Left renal pelvis (tissue), 4 donors: Measurements from ENCODE around the gene TNN. TPM values are rescaled to one million over a fixed set of nuclear protein-coding genes. Genes with fewer than 3 reads are reported as not detected.
"Not testable (repeated sequence)": the region's sequence is repeated elsewhere in the genome, so short reads cannot be mapped to it uniquely, and the experiment has no call there.

Experiments
- DNase-seq, 4 donors: peaks; one replicate each; pipeline ENCODE4 v3.0.0-alpha.2; 2013; ENCODE audit warnings: low read depth in 4 of 4, low spot score in 3 of 4
- polyA plus RNA-seq, 4 donors: library from polyadenylated mRNA; unstranded; fragments of 120-200 nt; gene quantifications; one replicate each; pipeline ENCODE4 v1.2.1, GENCODE V29; 2013; ENCODE audit not compliant: insufficient read length in 4 of 4

The TNN gene
- polyA plus RNA-seq, 4 donors: 2.3 to 3.5 (median 2.4) TPM

DNA sequence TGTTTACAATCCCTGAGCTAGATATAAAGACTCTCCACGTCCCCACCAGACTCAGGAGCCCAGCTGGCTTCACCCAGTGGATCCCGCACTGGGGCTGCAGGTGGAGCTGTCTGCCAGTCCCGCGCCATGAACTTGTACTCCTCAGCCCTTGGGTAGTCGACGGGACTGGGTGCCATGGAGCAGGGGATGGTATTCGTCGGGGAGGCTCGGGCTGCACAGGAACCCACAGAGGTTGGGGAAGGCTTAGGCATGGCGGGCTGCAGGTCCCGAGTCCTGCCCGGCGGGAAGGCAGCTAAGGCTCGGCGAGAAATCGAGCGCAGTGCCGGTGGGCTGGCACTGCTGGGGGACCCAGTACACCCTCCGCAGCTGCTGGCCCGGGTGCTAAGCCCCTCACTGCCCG lies 34.5 kb downstream of the TNN start:
- not testable (repeated sequence) for DNase-seq

DNA sequence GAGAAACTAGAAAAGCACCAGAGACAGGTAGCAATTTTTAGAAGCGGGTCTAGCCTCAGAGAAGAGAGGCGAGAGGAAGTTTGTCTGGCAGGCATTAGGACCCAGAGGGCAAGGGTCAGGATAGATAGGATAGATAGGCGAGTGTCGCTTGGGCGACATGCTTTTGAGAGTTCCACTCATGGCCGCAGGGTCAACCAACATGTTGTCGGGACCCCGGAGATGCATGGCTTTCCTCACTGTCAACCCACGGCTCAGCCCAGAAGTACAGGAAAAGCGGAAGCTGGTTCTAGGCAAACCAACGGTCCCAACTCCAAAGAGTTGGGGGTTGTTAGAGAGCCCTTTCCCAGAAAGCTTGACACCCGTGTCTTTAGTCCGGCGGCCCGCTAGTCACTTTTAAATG lies 38.9 kb downstream of the TNN start:
- DNase-seq: not testable (repeated sequence)

DNA sequence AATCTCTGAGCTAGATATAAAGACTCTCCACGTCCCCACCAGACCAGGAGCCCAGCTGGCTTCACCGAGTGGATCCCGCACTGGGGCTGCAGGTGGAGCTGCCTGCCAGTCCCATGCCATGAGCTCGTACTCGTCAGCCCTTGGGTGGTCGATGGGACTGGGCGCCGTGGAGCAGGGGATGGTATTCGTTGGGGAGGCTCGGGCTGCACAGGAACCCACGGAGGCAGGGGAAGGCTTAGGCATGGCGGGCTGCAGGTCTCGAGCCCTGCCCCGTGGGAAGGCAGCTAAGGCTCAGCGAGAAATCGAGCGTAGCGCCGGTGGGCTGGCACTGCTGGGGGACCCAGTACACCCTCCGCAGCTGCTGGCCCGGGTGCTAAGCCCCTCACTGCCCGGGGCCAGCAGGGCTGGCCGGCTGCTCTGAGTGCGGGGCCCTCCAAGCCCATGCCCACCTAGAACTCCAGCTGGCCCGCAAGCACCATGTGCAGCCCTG lies 40.7 kb downstream of the TNN start:
- not testable (repeated sequence) for DNase-seq

DNA sequence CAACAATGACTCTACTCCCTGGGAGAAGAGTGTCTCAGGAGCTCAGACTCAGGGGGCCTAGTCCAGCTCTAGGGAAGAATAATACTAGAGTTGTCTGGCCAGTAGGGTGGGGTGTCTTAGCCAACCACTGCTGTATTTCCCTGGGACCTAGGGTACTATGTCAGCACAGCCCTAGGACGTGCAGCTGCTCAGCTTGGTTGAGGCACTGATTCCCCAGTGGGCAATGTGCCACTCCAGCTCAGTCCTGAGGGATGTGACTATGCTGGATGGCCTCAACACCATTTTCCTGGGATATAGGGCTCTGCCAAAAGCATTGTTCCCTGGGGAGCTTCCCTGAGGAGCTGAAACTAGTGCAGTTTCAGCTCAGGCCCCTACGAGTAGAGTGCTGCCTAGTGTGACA lies 47.4 kb downstream of the TNN start:
- no peak for DNase-seq

DNA sequence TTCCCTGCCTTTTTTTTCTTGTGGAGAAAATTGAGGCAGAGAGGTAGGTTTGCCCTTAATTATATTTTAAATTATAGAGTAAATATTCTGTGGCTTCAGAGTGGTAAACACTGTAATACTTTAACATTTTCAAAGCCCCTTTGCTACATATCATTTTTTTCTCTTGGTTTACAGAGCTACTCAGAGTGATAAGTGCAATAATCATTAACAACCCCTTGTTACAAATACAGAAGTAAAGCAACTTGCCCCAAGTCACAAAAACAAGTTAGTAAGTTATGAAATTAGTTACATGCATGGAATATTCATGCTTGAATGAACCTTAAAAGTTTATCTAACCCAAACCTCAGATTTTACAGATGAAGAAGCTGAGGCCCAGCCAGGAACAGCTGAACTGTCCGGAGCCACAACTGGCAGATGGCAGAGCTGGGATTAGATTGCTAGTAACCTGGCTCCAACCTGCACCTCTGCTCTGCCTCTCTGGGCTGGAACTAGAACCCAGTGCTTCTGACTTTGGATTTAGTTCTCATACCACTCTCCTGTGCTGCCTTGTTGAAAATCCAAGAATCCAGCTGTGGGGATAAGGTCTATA lies 48.7 kb downstream of the TNN start:
- no peak for DNase-seq

DNA sequence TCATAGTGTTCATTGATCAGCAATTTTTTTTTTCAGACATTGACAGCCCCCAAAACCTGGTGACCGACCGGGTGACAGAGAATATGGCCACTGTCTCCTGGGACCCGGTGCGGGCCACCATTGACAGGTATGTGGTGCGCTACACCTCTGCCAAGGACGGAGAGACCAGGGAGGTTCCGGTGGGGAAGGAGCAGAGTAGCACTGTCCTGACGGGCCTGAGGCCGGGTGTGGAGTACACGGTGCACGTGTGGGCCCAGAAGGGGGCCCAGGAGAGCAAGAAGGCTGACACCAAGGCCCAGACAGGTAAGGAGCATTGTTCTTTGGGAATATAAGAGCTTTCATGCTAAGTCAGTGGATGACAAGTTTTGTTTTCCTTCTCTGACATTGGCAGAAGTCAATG lies 49.3 kb downstream of the TNN start:
- no peak for DNase-seq

DNA sequence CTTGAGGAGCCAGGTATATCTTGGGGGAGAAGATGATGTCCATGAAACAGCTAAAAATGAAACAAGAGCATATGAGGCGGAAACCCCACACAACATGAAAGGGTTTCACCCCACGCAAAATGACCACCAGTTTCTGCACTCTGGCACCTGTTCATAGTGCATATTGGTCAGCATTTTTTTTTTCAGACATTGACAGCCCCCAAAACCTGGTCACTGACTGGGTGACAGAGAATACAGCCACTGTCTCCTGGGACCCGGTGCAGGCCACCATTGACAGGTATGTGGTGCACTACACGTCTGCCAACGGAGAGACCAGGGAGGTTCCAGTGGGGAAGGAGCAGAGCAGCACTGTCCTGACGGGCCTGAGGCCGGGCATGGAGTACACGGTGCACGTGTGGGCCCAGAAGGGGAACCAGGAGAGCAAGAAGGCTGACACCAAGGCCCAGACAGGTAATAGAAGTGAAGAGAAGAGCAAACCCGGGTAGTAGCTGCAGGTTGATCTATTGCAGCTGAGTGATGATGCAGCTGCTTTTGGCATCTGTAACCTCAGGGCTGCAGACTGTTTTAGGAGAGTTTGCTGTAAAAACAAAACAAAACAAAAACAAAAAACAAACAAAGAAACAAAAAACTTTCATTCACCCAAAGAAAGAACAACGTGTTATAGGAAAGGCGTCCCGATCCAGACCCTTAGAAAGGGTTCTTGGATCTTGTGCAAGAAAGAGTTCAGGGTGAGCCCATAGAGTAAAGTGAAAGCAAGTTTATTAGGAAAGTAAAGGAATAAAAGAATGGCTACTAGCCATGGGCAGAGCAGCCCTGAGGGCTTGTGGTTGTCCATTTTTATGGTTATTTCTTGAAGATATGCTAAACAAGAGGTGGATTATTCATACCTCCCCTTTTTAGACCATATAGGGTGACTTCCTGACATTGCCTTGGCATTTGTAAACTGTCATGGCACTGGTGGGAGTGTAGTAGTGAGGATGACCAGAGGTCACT lies 51.0 kb downstream of the TNN start:
- no peak for DNase-seq

DNA sequence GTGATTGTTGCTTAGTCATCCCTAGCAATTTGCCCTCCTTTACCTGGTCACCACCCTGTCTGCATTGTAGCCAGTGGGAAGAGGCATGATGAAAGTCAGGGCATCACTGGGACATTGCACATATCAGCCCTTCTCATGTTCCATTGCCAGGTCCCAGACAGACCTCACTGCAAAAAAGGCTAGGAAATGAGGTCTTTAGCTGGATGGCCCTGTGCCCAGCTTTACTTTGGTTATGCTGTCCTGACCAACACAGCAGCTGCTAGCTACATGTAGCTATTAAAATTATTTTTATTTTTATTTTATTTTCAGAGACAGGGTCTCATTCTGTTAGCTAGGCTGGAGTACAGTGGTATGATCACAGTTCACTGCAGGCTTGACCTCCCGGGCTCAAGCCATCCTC lies 52.9 kb downstream of the TNN start:
- no peak for DNase-seq

DNA sequence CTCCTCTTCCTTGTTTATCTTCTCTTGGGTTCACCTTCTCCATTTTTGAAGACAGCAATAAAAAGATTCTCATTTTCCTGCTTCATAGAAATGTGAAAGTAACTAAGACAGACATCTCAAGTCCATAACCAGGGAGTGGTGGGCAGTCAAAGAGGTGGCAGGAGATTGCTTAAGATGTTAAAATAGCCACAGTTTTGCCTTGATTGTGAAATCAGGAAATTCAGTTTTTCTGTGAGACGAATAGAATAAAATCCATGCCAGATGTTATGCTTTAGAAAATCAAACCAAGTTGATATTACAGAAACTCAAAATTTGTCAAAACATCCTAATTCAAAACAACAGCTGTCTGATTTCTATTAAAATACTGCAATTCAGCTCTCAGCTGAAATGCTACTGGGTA lies 57.2 kb downstream of the TNN start:
- DNase-seq: no peak

DNA sequence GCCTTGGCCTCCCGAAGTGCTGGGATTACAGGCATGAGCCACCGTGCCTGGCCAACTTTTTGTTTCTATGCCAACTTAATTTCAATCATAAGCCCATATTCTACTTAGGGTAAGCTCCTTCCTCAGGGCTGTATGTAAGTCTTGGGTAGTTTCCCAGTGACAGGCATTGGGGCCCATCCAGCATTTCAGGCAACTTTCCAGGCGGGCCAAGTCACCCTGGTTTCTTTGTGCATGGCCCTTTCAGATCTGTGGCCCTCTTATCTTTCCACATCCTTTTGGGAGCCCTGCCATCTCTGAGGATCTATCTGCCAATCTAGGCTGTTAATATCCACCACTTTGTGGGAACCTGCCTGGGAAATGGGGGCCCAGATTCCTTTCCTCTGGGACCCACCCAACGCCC lies 58.7 kb downstream of the TNN start:
- DNase-seq: no peak

DNA sequence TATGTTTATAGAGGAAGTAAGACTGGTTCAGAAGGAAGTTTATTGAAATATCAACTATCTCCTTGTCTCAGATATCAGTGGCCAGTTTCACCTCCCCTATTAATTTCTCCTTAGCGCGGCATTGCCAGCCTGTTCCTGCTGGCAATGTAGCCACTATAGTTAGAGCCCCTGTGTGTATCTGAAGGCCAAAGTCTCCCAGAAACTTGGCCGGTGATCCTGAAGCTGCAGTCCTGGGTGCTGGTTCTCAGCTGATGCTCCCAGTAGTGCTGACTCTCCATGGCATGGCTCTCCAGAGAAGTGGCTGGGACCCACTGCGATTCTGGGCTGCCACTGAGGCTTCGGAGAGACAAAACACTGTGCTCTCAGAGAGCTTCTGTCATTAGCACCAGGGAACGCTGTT lies 59.9 kb downstream of the TNN start:
- no peak for DNase-seq

DNA sequence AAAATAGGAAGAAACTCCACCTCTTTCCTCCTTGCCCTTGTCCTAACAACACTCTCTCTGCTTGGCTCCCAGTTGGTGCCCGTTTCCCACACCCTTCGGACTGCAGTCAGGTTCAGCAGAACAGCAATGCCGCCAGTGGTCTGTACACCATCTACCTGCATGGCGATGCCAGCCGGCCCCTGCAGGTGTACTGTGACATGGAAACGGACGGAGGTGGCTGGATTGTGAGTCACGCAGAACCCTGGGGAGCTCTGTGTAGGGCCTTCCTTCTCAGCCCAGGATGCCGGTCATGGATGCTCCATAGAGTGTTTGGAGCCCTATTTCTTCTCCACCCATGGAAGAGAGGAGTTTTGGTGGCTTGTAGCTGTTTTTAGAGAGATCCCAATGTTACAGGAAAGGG lies 60.9 kb downstream of the TNN start:
- DNase-seq: no peak

DNA sequence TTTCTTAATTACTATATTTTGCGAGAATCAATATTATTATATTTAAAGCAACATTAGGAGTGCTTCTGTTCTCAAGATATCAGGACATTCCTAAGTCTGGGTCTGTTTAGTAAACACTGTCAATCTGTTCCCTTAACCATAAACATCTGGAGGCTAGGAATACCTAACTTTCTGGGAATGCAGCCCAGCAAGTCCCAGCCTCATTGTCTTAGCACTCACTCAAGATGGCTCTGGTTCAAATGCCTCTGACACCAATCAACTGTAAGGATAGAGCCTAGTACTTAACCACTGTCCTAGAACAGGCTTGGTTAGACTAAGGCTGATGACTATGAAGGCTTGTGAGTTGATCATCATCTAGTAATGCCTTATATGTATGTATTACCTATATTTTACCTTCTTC lies 61.5 kb downstream of the TNN start:
- no peak for DNase-seq

DNA sequence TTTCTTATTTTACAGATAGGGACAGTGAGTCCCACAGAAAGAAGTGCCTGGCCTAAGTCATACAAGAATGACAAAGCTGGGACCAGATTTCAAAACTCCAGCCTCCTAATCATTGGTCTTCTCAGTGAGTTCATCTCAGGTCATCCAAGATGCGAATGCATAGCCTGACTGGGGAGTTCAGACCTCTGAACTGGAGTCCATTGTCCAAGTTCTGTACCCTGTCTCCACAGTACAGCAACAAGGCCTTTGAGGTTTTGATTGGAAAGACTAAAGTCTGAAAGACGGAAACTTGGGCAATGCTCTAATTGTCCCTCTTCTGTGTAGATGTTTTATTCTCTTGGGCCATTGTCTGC lies 62.0 kb downstream of the TNN start:
- DNase-seq: no peak

DNA sequence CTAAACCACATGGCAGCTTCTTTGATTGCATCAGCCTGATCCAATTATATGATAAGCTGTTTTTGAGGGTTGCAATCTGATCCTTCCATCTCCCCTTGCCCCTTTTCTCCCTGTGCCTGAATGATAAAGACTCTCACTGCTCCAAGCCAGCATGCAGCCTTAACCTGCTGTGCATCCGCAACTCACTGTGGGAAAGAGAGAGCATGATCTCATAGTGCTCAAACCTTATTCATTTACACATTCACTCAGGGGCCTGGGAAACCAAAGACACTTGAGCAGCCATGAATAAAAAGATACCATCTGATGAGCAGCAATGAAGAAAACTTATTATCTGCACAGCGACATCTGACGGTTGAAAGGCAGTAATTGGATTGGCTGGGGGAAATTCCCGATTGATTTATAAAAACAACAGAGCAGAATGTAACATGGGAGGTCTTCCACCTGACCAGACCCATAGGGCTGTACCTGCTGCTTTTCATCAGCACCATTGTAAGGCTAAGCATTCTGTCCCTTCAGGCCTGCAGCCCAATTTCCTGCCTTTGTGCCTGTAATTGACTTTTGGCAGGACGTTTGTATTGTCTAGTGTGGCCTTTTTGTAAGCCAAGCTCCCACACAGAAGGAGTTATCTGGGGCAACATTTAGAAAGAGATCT lies 62.5 kb downstream of the TNN start:
- DNase-seq: no peak

DNA sequence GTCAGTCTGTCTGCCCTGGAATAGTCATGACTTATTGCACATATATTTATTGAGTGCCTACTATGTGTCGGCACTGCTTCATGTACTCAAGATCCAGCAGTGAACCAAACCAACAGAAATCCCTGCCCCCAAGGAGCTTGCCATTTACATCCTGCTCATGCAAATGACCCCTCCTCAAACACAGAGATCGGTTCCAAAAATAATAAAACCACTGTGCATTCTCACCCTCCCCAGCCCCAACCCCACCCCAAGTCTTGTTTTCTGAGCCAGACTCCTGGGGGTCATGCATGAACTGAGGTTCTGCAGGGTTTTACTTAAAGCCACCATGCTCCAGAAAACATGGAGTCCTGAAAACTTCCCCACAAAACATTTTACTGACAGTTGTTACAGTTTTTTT lies 63.0 kb downstream of the TNN start:
- DNase-seq: no peak

DNA sequence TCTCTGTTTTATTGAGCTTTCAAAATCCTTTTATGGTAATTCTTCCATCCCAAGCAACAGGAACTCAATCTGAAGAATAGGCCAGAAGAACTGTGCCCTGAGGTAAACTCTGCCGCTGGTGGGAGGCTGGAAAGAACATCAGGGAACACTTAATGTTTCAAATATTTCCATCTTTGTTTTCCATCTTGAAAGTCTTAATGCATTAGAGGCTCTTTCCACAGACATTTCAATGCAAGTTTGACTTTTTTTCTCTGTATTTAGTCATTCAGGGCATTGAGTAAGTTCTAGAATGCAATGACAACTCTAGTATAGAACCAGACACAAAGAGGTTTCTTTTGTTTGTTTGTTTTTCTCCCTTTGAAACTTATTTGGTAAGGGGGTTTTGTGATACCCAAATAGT lies 63.5 kb downstream of the TNN start:
- no peak for DNase-seq

DNA sequence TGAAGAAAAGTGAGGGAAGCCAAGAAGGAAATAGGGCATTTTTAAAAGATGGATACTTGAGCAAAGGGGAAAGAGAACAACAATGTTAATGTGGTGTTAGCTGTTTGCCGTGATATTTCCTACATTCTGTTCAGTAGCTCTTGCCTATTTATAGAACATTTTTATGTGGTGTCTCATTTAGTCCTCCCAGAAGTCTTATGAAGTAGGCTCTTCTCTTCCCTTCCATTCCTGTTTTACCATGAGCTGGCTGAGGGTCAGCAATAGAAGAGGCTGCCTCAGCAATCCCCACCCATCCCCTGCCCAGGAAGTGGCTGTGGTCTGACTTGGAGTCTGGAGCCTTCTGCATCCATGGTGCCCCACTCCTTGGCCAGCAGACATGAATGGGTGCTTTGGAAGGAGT lies 64.8 kb downstream of the TNN start:
- DNase-seq: no peak

DNA sequence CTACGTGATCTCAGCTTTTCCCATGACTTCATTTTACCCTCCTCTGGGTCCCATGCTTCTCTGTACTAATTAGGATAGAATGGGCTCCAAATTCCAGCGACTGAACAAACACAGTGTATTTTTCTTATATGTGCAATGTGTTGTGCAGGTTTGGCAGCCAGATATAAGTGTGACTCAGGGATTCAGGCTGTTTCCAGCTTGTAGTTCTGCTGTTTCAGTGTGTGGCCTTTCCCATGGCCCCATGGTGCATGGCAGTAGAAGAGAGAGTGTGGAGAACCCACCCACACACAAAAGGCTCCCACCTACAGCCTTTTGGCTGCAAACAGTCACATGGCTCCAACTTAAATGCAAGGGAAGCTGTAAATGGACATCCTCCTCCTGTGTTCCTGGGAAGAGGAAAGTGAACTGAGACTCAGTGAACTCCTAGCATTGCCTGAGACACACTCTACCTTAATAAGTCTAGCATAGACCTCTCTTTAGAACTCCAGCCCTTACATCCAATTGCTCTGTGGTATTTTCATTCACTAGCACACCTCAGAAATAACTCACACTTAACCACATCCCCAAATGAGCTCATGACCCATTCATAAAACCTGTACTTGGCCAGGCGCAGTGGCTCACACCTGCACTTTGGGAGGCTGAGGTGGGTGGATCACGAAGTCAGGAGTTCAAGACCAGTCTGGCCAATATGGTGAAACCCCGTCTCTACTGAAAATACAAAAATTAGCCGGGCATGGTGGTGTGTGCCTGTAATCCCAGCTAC lies 66.2 kb downstream of the TNN start:
- no peak for DNase-seq

DNA sequence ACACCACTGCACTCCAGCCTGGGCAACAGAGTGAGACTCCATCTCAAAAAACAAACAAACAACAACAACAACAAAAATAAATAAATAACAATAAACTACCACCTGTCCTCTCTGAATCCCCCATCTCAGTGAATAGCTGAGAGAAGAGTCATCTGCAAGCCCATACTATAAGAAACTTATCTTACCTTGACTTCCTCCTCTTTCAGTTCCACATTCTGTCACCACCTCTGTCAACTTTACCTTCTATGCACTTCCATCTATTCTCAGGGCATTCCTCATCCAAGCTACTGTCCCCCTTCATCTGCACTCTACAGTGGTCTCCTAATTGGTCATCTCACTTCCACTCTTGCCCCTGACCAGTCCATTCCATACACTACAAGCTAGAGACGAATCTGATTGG lies 66.9 kb downstream of the TNN start:
- DNase-seq: no peak

DNA sequence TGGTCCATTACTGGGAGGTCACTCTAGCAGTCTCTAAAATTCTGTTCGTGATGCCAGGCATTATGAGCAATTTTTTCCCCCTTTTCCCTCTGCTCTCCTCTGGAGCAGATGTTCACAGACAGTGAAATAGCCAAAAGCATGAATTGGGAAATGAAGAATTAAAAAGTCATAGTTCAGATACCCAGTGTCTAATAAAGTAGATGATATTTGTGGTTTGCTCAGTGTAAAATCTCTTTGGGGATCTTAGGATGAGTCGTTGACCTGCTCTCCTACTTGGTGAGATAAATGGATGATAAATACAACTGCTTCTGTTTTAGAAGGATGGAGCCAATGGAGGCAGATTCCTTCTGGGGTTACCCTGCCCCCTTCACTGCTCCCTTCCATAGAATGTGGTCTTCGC lies 68.6 kb downstream of the TNN start:
- DNase-seq: no peak
